ENCODE data around the gene TBC1D4.

The TBC1D4 gene

GRCh38 chr13:75482070-75482819 is at the start of gene TBC1D4:
TSS of gene TBC1D4 (minus strand) at chr13:75482169. CDS start at chr13:75481767, 402 bp downstream.
- DNase-seq: peak; percentile 60

- DNase-seq: no peak
These were observed 48.6 kb upstream of the TBC1D4 start for GRCh38 chr13:75530549-75530961.

- no peak for DNase-seq
These were observed 40.0 kb upstream of the TBC1D4 start for GRCh38 chr13:75521956-75522355.

- DNase-seq: no peak
These were observed 36.6 kb upstream of the TBC1D4 start for GRCh38 chr13:75518439-75519088.

- DNase-seq: no peak
These were observed 32.4 kb upstream of the TBC1D4 start for GRCh38 chr13:75514080-75514995.

- DNase-seq: no peak
These were observed 31.3 kb upstream of the TBC1D4 start for GRCh38 chr13:75513271-75513670.

GRCh38 chr13:75512253-75512652 is 30.3 kb upstream of the TBC1D4 start:
- no peak for DNase-seq

GRCh38 chr13:75511051-75511625 is 29.2 kb upstream of the TBC1D4 start:
- no peak for DNase-seq

GRCh38 chr13:75508002-75508548 is 26.1 kb upstream of the TBC1D4 start:
- DNase-seq: no peak

- no peak for DNase-seq
These were observed 25.3 kb upstream of the TBC1D4 start for GRCh38 chr13:75507027-75508001.

GRCh38 chr13:75506018-75506417 is 24.0 kb upstream of the TBC1D4 start:
- no peak for DNase-seq

GRCh38 chr13:75505327-75505726 is 23.4 kb upstream of the TBC1D4 start:
- DNase-seq: no peak

- no peak for DNase-seq
These were observed 14.0 kb upstream of the TBC1D4 start for GRCh38 chr13:75495938-75496337.

GRCh38 chr13:75494491-75494890 is 12.5 kb upstream of the TBC1D4 start:
- no peak for DNase-seq

- DNase-seq: no peak
These were observed 11.2 kb upstream of the TBC1D4 start for GRCh38 chr13:75493156-75493555.

- no peak for DNase-seq
These were observed 10.4 kb upstream of the TBC1D4 start for GRCh38 chr13:75492389-75492788.

GRCh38 chr13:75491376-75491775 is 9.4 kb upstream of the TBC1D4 start:
- DNase-seq: no peak

GRCh38 chr13:75489502-75490263 is 7.7 kb upstream of the TBC1D4 start:
- DNase-seq: no peak

GRCh38 chr13:75486146-75487062 is 4.4 kb upstream of the TBC1D4 start:
- no peak for DNase-seq
